ENCODE measurements around the gene FBXO42.

GRCh38 chr1:16324456-16324890 lies 27.8 kb downstream of the FBXO42 start:
- no peak for TF ChIP-seq POLR2A (IDR thresholded peaks at IDR 0.05)
- no peak for TF ChIP-seq CTCF (IDR thresholded peaks at IDR 0.05)
